IMR-90 (cell line): Measurements from ENCODE around the gene MTA1. TPM values are rescaled to one million over a fixed set of nuclear protein-coding genes. Genes with fewer than 3 reads are reported as not detected.

ENCODE experiments used
- ATAC-seq: fragments of 200-7000 bp; cut with Tn5 transposase; 2 replicates; pipeline ENCODE4 v1.9.1; 2020; ENCODE audit warnings: low read depth, mild to moderate bottlenecking, moderate library complexity
- BruUV-seq: library from RNA; stranded (reverse); fragments of 400-500 nt; replicated peaks from 2 replicates; lab custom pipeline; 2021; lab: Mats Ljungman, UMichigan
- CTCF ChIA-PET: fragments of 300-600 bp; formaldehyde crosslinking; extraction: SDS; loops from one replicate; lab custom pipeline; 2021; ENCODE audit warnings: antibody characterized with exemption; lab: Yijun Ruan, JAX
- POLR2A ChIA-PET: fragments of 300-600 bp; sonication (Branson Sonifier 250); formaldehyde crosslinking; loops from one replicate; lab custom pipeline; 2022; ENCODE audit warnings: antibody characterized with exemption; ENCODE audit not compliant: unreplicated experiment; lab: Charles Lee
- DNase-seq: peaks from one replicate; pipeline ENCODE4 v3.0.0; 2013
- H2AFZ ChIP-seq: replicated peaks from 2 replicates; pipeline ENCODE3; 2013; ENCODE audit warnings: low read length, mild to moderate bottlenecking; ENCODE audit not compliant: poor library complexity
- H2AK5ac ChIP-seq: 2 replicates; pipeline ENCODE4 v1.6.1; 2013; ENCODE audit warnings: low read depth, low read length, inconsistent platforms
- H2AK9ac ChIP-seq: replicated peaks from 2 replicates; pipeline ENCODE3; 2013; ENCODE audit warnings: mild to moderate bottlenecking, low read depth, low read length, moderate library complexity; ENCODE audit not compliant: poor library complexity
- H2BK120ac ChIP-seq: 2 replicates; pipeline ENCODE4 v1.6.1; 2013; ENCODE audit warnings: low read depth, low read length, inconsistent platforms
- H2BK15ac ChIP-seq: 3 replicates; pipeline ENCODE4 v1.6.1; 2013; ENCODE audit warnings: low read depth, low read length, inconsistent platforms
- H2BK20ac ChIP-seq: 2 replicates; pipeline ENCODE4 v1.6.1; 2013; ENCODE audit warnings: low read depth, mild to moderate bottlenecking, inconsistent platforms, low read length, moderate library complexity
- H2BK5ac ChIP-seq: 2 replicates; pipeline ENCODE4 v1.6.1; 2013; ENCODE audit warnings: mild to moderate bottlenecking, low read depth, low read length, inconsistent platforms; ENCODE audit not compliant: poor library complexity, severe bottlenecking
- H3K14ac ChIP-seq: replicated peaks from 2 replicates; pipeline ENCODE4 v1.6.1; 2013; ENCODE audit warnings: low read depth, low read length, inconsistent platforms
- H3K18ac ChIP-seq: 2 replicates; pipeline ENCODE4 v1.6.1; 2013; ENCODE audit warnings: low read depth, low read length, control low read depth
- H3K23ac ChIP-seq: 2 replicates; pipeline ENCODE4 v1.6.1; 2013; ENCODE audit warnings: low read depth, low read length, inconsistent platforms
- H3K27ac ChIP-seq: 2 replicates; pipeline ENCODE4 v1.5.1; 2013; ENCODE audit warnings: mild to moderate bottlenecking, control low read depth, low read length; ENCODE audit not compliant: insufficient read depth
- H3K27me3 ChIP-seq: 2 replicates; pipeline ENCODE4 v1.6.1; 2013; ENCODE audit warnings: low read length; ENCODE audit not compliant: control insufficient read depth, insufficient read depth
- H3K36me3 ChIP-seq: 2 replicates; pipeline ENCODE4 v1.6.1; 2013; ENCODE audit warnings: low read length, mixed read lengths; ENCODE audit not compliant: control insufficient read depth, insufficient read depth
- H3K4ac ChIP-seq: 2 replicates; pipeline ENCODE4 v1.6.1; 2013; ENCODE audit warnings: low read depth, low read length, inconsistent platforms
- H3K4me1 ChIP-seq: 2 replicates; pipeline ENCODE4 v1.6.1; 2013; ENCODE audit warnings: low read length, mixed read lengths; ENCODE audit not compliant: control insufficient read depth, insufficient read depth
- H3K4me2 ChIP-seq: 2 replicates; pipeline ENCODE4 v1.6.1; 2013; ENCODE audit warnings: low read depth, mild to moderate bottlenecking, control low read depth, low read length, moderate library complexity
- H3K4me3 ChIP-seq: 2 replicates; pipeline ENCODE4 v1.5.1; 2013; ENCODE audit warnings: low read depth, mild to moderate bottlenecking, control low read depth, low read length, moderate library complexity; ENCODE audit not compliant: insufficient read depth
- H3K56ac ChIP-seq: 2 replicates; pipeline ENCODE4 v1.6.1; 2013; ENCODE audit warnings: low read length, inconsistent platforms; ENCODE audit not compliant: insufficient read depth; ENCODE audit errors: extremely low read depth
- H3K79me1 ChIP-seq, 2 experiments: 2 replicates each; pipeline ENCODE4 v1.6.1; 2013; ENCODE audit warnings: low read length in 2 of 2, inconsistent platforms in 1 of 2, low read depth in 1 of 2
- H3K9ac ChIP-seq: 2 replicates; pipeline ENCODE4 v1.6.1; 2013; ENCODE audit warnings: low read depth, low read length, control low read depth
- H3K9me1 ChIP-seq: 2 replicates; pipeline ENCODE4 v1.6.1; 2013; ENCODE audit warnings: low read length, inconsistent platforms; ENCODE audit not compliant: insufficient read depth
- H3K9me3 ChIP-seq: 2 replicates; pipeline ENCODE4 v1.6.1; 2013; ENCODE audit warnings: low read length; ENCODE audit not compliant: control insufficient read depth, insufficient read depth
- H4K20me1 ChIP-seq: 2 replicates; pipeline ENCODE4 v1.6.1; 2013; ENCODE audit warnings: low read length, inconsistent platforms; ENCODE audit not compliant: insufficient read depth
- H4K5ac ChIP-seq: 2 replicates; pipeline ENCODE4 v1.6.1; 2013; ENCODE audit warnings: mild to moderate bottlenecking, low read depth, low read length, control low read depth
- H4K8ac ChIP-seq, 2 experiments: 2 replicates each; pipeline ENCODE4 v1.6.1; 2013; ENCODE audit warnings: low read depth in 2 of 2, low read length in 2 of 2, control low read depth in 1 of 2, inconsistent platforms in 1 of 2
- H4K91ac ChIP-seq: 2 replicates; pipeline ENCODE4 v1.6.1; 2013; ENCODE audit warnings: low read depth, low read length, inconsistent platforms; ENCODE audit not compliant: insufficient read depth
- CHD1 ChIP-seq: IDR thresholded peaks from 2 replicates; pipeline ENCODE4 v1.6.1; 2012; ENCODE audit warnings: low read depth, low read length, improper control_type of control experiment
- MAFK ChIP-seq: IDR thresholded peaks from 2 replicates; pipeline ENCODE4 v1.6.1; 2012; ENCODE audit warnings: low read depth, low read length, improper control_type of control experiment
- WGBS, 2 experiments: methylation state at CpG; one replicate each; pipeline versions ENCODE4 v1.1.5 to v1.1.7; 2013; ENCODE audit warnings: missing lambda C conversion rate in 2 of 2; ENCODE audit not compliant: insufficient read length in 1 of 2; ENCODE audit errors: extremely low coverage in 2 of 2; 5-methylcytosine and 5-hydroxymethylcytosine counted together
- dilution Hi-C: fragments of 300-500 bp; cut with HindIII; formaldehyde crosslinking; loops from one replicate; pipeline ENCODE4 v1.14.3; 2018; ENCODE audit warnings: low sequenced_read_pairs; ENCODE audit not compliant: unreplicated experiment
- in situ Hi-C: fragments of 300-500 bp; cut with MboI; formaldehyde crosslinking; loops from 3 replicates; pipeline ENCODE4 v1.14.3; 2019; ENCODE audit warnings: low sequenced_read_pairs, inconsistent platforms, mixed read lengths
- intact Hi-C: fragments of 100-400 bp; cut with micrococcal nuclease; formaldehyde crosslinking; loops from 2 replicates; pipeline ENCODE4 v1.10.0; 2022
- polyA plus RNA-seq, 3 experiments: library from polyadenylated mRNA; depleted of rRNA; stranded (reverse); fragments of >200 nt; gene quantifications; 2 replicates each; pipeline ENCODE4 v1.2.3, GENCODE V29; 2012; ENCODE audit warnings: low replicate concordance in 1 of 3
- total RNA-seq: library from RNA; depleted of rRNA; stranded (reverse); fragments of >200 nt; gene quantifications from 2 replicates; pipeline ENCODE4 v1.2.3, GENCODE V29; 2012

The MTA1 gene
- total and polyA plus RNA-seq, 2 of the 4 experiments (the other 2 are of a cell fraction) = 21.5 to 61.6 TPM

DNA sequence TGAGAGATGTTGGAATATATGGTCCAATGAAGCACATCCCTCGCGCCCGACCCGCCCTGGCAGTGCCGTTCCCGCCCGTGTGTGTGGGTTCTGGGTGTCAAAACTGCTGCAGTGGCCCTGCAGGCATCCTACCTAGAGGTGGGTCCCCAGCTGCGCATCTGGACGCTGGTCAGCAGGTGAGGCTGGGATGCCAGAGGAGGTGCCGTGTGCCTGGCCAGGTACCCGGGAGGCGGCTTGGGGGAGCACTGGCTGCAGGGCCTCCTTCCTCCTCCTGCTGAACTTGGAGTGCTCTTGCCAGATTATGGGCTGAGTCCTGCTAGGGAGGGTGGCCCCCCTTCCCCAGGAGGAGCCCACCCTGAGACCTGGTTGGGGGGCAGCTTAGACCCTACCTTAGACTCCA, 5.2 kb downstream of the MTA1 start:
- Histone ChIP-seq H2BK15ac (no peak overlapping the region), H3K9me3 (no peaks in the 10 kb centered on the region), H3K56ac (no peak overlapping the region), H3K79me1 (peaks cover under 1 to 53% of the 10 kb centered on the region in 2 experiments), H3K9ac (no peak overlapping the region), H3K4me3 (no peak overlapping the region), H3K4me2 (no peak overlapping the region), H2AK9ac (no peak overlapping the region), H2BK5ac (no peak overlapping the region), H4K5ac (no peak overlapping the region), H2BK120ac (no peak overlapping the region), H3K4ac (no peak overlapping the region), H3K18ac (no peak overlapping the region), H3K9me1 (peaks cover 2% of the 10 kb centered on the region; the same call in 1 of the 2 replicates), H2AFZ (no peak overlapping the region), H3K27me3 (no peaks in the 10 kb centered on the region), H2BK20ac (no peak overlapping the region), H3K23ac (no peak overlapping the region), H4K91ac (no peak overlapping the region), H4K20me1 (peaks cover 70% of the 10 kb centered on the region), H3K27ac (no peak overlapping the region), H3K4me1 (peaks cover 11% of the 10 kb centered on the region), H2AK5ac (no peak overlapping the region), H3K36me3 (peaks cover 17% of the 10 kb centered on the region), H4K8ac (no peak overlapping the region), H3K14ac (no peak overlapping the region)
- TF ChIP-seq CHD1 = no peak
- no peak for TF ChIP-seq MAFK
- in situ Hi-C loops = no loop called here
- ATAC-seq (no peak), DNase-seq (no peak)
- WGBS, 2 experiments = 99% methylated on average over 9 of the region's 12 CpGs; no CpG with 5 or more reads in 1 of the 2 experiments
- CTCF ChIA-PET = no interaction called here
- POLR2A ChIA-PET = no interaction called here
- no TSS peak for BruUV-seq
- intact Hi-C loops = no loop called here
- dilution Hi-C loops = no loop called here
